Fibroblast of pulmonary artery (primary cell): ENCODE measurements around the gene CX3CL1.
"Not testable (repeated sequence)": the region's sequence is repeated elsewhere in the genome, so short reads cannot be mapped to it uniquely, and the experiment has no call there.

ENCODE experiments used
- DNase-seq: peaks from one replicate; pipeline ENCODE4 v3.0.0-alpha.2; 2010; ENCODE audit warnings: low read depth
- H3K4me3 ChIP-seq: replicated peaks from 2 replicates; pipeline ENCODE4 v1.5.1; 2011; ENCODE audit warnings: low read depth, mild to moderate bottlenecking, control low read depth, low read length, moderate library complexity
- CTCF ChIP-seq: IDR thresholded peaks from 2 replicates; pipeline ENCODE4 v1.5.1; 2011; ENCODE audit warnings: mild to moderate bottlenecking, control low read depth, low read length, inconsistent platforms; ENCODE audit errors: missing control alignments

CX3CL1 gene

GRCh38 chr16:57396786-57397185, 24.5 kb downstream of the CX3CL1 start:
- H3K4me3 ChIP-seq: no peak overlapping the region
- TF ChIP-seq CTCF: no peak
- no peak for DNase-seq

GRCh38 chr16:57397493-57397892, 25.2 kb downstream of the CX3CL1 start:
- H3K4me3 ChIP-seq, DNase-seq: not testable (repeated sequence)

GRCh38 chr16:57401943-57402640, 29.8 kb downstream of the CX3CL1 start:
- H3K4me3 ChIP-seq: no peak overlapping the region
- TF ChIP-seq CTCF: no peak
- DNase-seq: no peak

GRCh38 chr16:57403965-57404817, 31.9 kb downstream of the CX3CL1 start, which contains the start of gene CCL17:
CCL17 (plus strand) TSS chr16:57404767; CDS start chr16:57413933, 9,166 bp downstream.
- DNase-seq: no peak
- H3K4me3 ChIP-seq: no peak within 1 kb of the TSS
- no peak for TF ChIP-seq CTCF

GRCh38 chr16:57405097-57405496, 32.8 kb downstream of the CX3CL1 start:
- no peak overlapping the region for H3K4me3 ChIP-seq
- no peak for TF ChIP-seq CTCF
- DNase-seq: no peak

- no peak for DNase-seq
- H3K4me3 ChIP-seq: no peak overlapping the region
- no peak for TF ChIP-seq CTCF
Measured at GRCh38 chr16:57406881-57407280, 34.6 kb downstream of the CX3CL1 start.

- DNase-seq: no peak
- TF ChIP-seq CTCF: no peak
Measured at GRCh38 chr16:57407521-57408353, 35.4 kb downstream of the CX3CL1 start.

More at GRCh38 chr16:57407521-57408353, 35.4 kb downstream of the CX3CL1 start:
- H3K4me3 ChIP-seq: no peak overlapping the region
